Tibial nerve (tissue), 4 donors: ENCODE data around the gene ARMC12. TPM values are rescaled to one million over a fixed set of nuclear protein-coding genes. Genes with fewer than 3 reads are reported as not detected.

Experiments
- DNase-seq, 2 donors: peaks; one replicate each; pipeline ENCODE4 v3.0.0-alpha.2; 2019; ENCODE audit warnings: low spot score in 2 of 2
- H3K27ac ChIP-seq, 4 donors: fragments of 200-600 bp; sonication (generic) in 3 of 4; one replicate each; pipeline ENCODE4 v1.5.1; 2017 to 2019; ENCODE audit warnings: mild to moderate bottlenecking in 1 of 4
- H3K27me3 ChIP-seq, 2 donors: fragments of 200-600 bp; sonication (generic) in 1 of 2; one replicate each; pipeline versions ENCODE4 v1.5.1 to v1.6.0; 2017 to 2019
- H3K36me3 ChIP-seq, 3 donors: fragments of 200-600 bp; sonication (generic); one replicate each; pipeline ENCODE4 v1.5.1; 2018 to 2019
- H3K4me1 ChIP-seq, 4 donors: fragments of 200-600 bp; sonication (generic) in 3 of 4; one replicate each; pipeline ENCODE4 v1.5.1; 2017 to 2019
- H3K4me3 ChIP-seq, 4 donors: fragments of 200-600 bp; sonication (generic) in 3 of 4; one replicate each; pipeline ENCODE4 v1.5.1; 2017 to 2019; ENCODE audit warnings: mild to moderate bottlenecking in 1 of 4, moderate library complexity in 1 of 4
- H3K9me3 ChIP-seq, 4 donors: fragments of 200-600 bp; sonication (generic) in 3 of 4; one replicate each; pipeline ENCODE4 v1.5.1; 2017 to 2019
- CTCF ChIP-seq, 5 experiments: fragments of 200-600 bp in 3 of 5; fragments of 450-650 bp in 2 of 5; sonication (generic) in 3 of 5; IDR thresholded peaks; one replicate each; pipeline ENCODE4 v1.5.1; 2016 to 2019; ENCODE audit warnings: antibody characterized with exemption in 5 of 5, mild to moderate bottlenecking in 3 of 5, moderate library complexity in 2 of 5
- EP300 ChIP-seq, 2 donors: sonication (generic); formaldehyde crosslinking; IDR thresholded peaks; one replicate each; pipeline ENCODE4 v1.6.1; 2017; ENCODE audit warnings: antibody characterized with exemption in 2 of 2, mild to moderate bottlenecking in 1 of 2
- POLR2A ChIP-seq, 2 donors: fragments of 450-650 bp; IDR thresholded peaks; one replicate each; pipeline ENCODE4 v1.6.1; 2017; ENCODE audit warnings: antibody characterized with exemption in 2 of 2, mild to moderate bottlenecking in 2 of 2, moderate library complexity in 2 of 2
- WGBS, 2 donors: methylation state at CpG; one replicate each; pipeline ENCODE4 v1.1.5; 2018; 5-methylcytosine and 5-hydroxymethylcytosine counted together
- total RNA-seq, 4 donors: library from RNA; depleted of rRNA; stranded (reverse); fragments of >200 nt; gene quantifications; one replicate each; pipeline ENCODE4 v1.1.0, GENCODE V29; 2016

The ARMC12 gene
- total RNA-seq, 4 donors from 2014 or later, result 2.2 to 2.9 TPM; not detected in 2

- DNase-seq, result no peak
- no peaks in the 10 kb centered on the region for H3K4me1 ChIP-seq
- H3K9me3 ChIP-seq, result peaks cover 0 to 11% (median 0%) of the 10 kb centered on the region in 4 donors
- no peak overlapping the region for H3K4me3 ChIP-seq
- 76 to 92% methylated on average over 4 of the region's 4 CpGs for WGBS, 2 donors
- H3K27me3 ChIP-seq, result peaks cover 0 to 4% of the 10 kb centered on the region in 2 donors
- H3K27ac ChIP-seq, result no peak overlapping the region
- TF ChIP-seq POLR2A (IDR thresholded peaks at IDR 0.05), result no peak
- H3K36me3 ChIP-seq, result no peaks in the 10 kb centered on the region
Measured at GRCh38 chr6:35752330-35752729, 15.5 kb downstream of the ARMC12 start.

- Histone ChIP-seq H3K9me3 (no peaks in the 10 kb centered on the region), H3K4me1 (no peaks in the 10 kb centered on the region), H3K27ac (no peak overlapping the region), H3K36me3 (no peaks in the 10 kb centered on the region), H3K4me3 (no peak overlapping the region), H3K27me3 (peaks cover 0 to 4% of the 10 kb centered on the region in 2 donors)
- TF ChIP-seq EP300 (IDR thresholded peaks at IDR 0.05), result no peak
- no peak for TF ChIP-seq CTCF (IDR thresholded peaks at IDR 0.05)
- TF ChIP-seq POLR2A (IDR thresholded peaks at IDR 0.05), result no peak
- no peak for DNase-seq
- WGBS, 2 donors, result 83 to 91% methylated on average over 6 of the region's 6 CpGs
Measured at GRCh38 chr6:35754452-35755277, 17.8 kb downstream of the ARMC12 start.

- Histone ChIP-seq H3K27ac (no peak overlapping the region), H3K36me3 (no peaks in the 10 kb centered on the region), H3K9me3 (no peaks in the 10 kb centered on the region), H3K27me3 (peaks cover 0 to 6% of the 10 kb centered on the region in 2 donors), H3K4me3 (no peak overlapping the region), H3K4me1 (no peaks in the 10 kb centered on the region)
- 21 to 23% methylated on average over 3 of the region's 3 CpGs for WGBS, 2 donors
- no peak for TF ChIP-seq CTCF (IDR thresholded peaks at IDR 0.05)
- DNase-seq, result no peak
Measured at GRCh38 chr6:35755278-35755924, 18.6 kb downstream of the ARMC12 start.

GRCh38 chr6:35757456-35758123, 20.8 kb downstream of the ARMC12 start:
- no peaks in the 10 kb centered on the region for H3K4me1 ChIP-seq
- peaks cover 0 to 26% of the 10 kb centered on the region in 2 donors for H3K27me3 ChIP-seq
- no peak overlapping the region for H3K4me3 ChIP-seq
- WGBS, 2 donors, result 45 to 55% methylated on average over 10 of the region's 10 CpGs
- no peaks in the 10 kb centered on the region for H3K9me3 ChIP-seq
- no peak for TF ChIP-seq EP300 (IDR thresholded peaks at IDR 0.05)
- TF ChIP-seq CTCF (IDR thresholded peaks at IDR 0.05), result no peak
- no peak for TF ChIP-seq POLR2A (IDR thresholded peaks at IDR 0.05)
- H3K27ac ChIP-seq, result no peak overlapping the region
- H3K36me3 ChIP-seq, result no peaks in the 10 kb centered on the region
- DNase-seq, result no peak

GRCh38 chr6:35759426-35759825, 22.6 kb downstream of the ARMC12 start:
- Histone ChIP-seq H3K27me3 (peaks cover 0 to 42% of the 10 kb centered on the region in 2 donors), H3K9me3 (no peaks in the 10 kb centered on the region), H3K4me3 (no peak overlapping the region), H3K27ac (no peak overlapping the region), H3K4me1 (peaks cover 0 to 3% (median 0%) of the 10 kb centered on the region in 4 donors), H3K36me3 (no peaks in the 10 kb centered on the region)
- 78% methylated on average over 3 of the region's 3 CpGs for WGBS, 2 donors
- DNase-seq, result no peak
- no peak for TF ChIP-seq EP300 (IDR thresholded peaks at IDR 0.05)
- TF ChIP-seq POLR2A (IDR thresholded peaks at IDR 0.05), result no peak
- no peak for TF ChIP-seq CTCF (IDR thresholded peaks at IDR 0.05)
